HepG2 (cell line): ENCODE data around the gene NSF. TPM values are rescaled to one million over a fixed set of nuclear protein-coding genes. Genes with fewer than 3 reads are reported as not detected.

Experiments used
- ATAC-seq: fragments of 200-7000 bp; cut with Tn5 transposase; 3 replicates; pipeline ENCODE4 v1.9.1; 2020; ENCODE audit warnings: mild to moderate bottlenecking, moderate library complexity
- BruUV-seq: library from RNA; stranded (reverse); fragments of 400-500 nt; replicated peaks from 2 replicates; lab custom pipeline; 2021; lab: Mats Ljungman, UMichigan
- CTCF ChIA-PET: fragments of 300-600 bp; formaldehyde crosslinking; extraction: SDS; loops from one replicate; lab custom pipeline; 2021; ENCODE audit warnings: low total read pairs, inconsistent platforms, low intra/inter-chr PET ratio; lab: Yijun Ruan, JAX
- POLR2A ChIA-PET: fragments of 350-600 bp; sonication (Branson Sonifier 250); formaldehyde crosslinking; loops from one replicate; lab custom pipeline; 2020; ENCODE audit warnings: antibody characterized with exemption, inconsistent platforms; lab: Yijun Ruan, JAX
- DNase-seq: peaks from one replicate; pipeline ENCODE4 v3.0.0-alpha.2; 2015; ENCODE audit warnings: low spot score
- FAIRE-seq: peaks from 3 replicates; lab custom pipeline; 2011; peaks lifted over from hg19 to GRCh38; lab: Jason Lieb, UNC
- H2AFZ ChIP-seq: one replicate; pipeline ENCODE4 v1.6.1; 2011; ENCODE audit warnings: low read length, inconsistent platforms
- H3K27ac ChIP-seq: fragments of 300-600 bp; 3 replicates; pipeline ENCODE4 v1.8.0; 2011; ENCODE audit warnings: mixed run types, mild to moderate bottlenecking, mixed read lengths, low read length, inconsistent platforms; ENCODE audit not compliant: insufficient read depth; ENCODE audit errors: extremely low read length
- H3K27me3 ChIP-seq, 2 experiments: fragments of 200-600 bp in 1 of 2; 2 replicates in 1 of 2; 3 replicates in 1 of 2; pipeline versions ENCODE4 v1.6.0 to v1.8.0; 2011; ENCODE audit warnings: low read length in 2 of 2, mild to moderate bottlenecking in 2 of 2, moderate library complexity in 2 of 2, inconsistent platforms in 1 of 2; ENCODE audit not compliant: insufficient read depth in 2 of 2, control insufficient read depth in 1 of 2
- H3K36me3 ChIP-seq, 2 experiments: fragments of 200-600 bp in 1 of 2; replicated peaks in 1 of 2; 2 replicates in 1 of 2; 3 replicates in 1 of 2; pipeline versions ENCODE4 v1.5.1 to v1.8.0; 2011; ENCODE audit warnings: low read length in 2 of 2, inconsistent platforms in 1 of 2; ENCODE audit not compliant: insufficient read depth in 2 of 2, control insufficient read depth in 1 of 2
- H3K4me1 ChIP-seq: 2 replicates; pipeline ENCODE4 v1.5.1; 2012; ENCODE audit warnings: low read length, inconsistent platforms; ENCODE audit not compliant: insufficient read depth
- H3K4me2 ChIP-seq: 2 replicates; pipeline ENCODE4 v1.6.0; 2011; ENCODE audit warnings: low read depth, low read length, inconsistent platforms
- H3K4me3 ChIP-seq, 3 experiments: fragments of 200-600 bp in 1 of 3; sonication (generic), shearing (Covaris generic) in 1 of 3; replicated peaks in 1 of 3; 2 replicates each; pipeline ENCODE4 v1.5.1; 2011 to 2016; ENCODE audit warnings: low read length in 3 of 3, inconsistent platforms in 2 of 3, low read depth in 2 of 3, mild to moderate bottlenecking in 2 of 3, control low read depth in 1 of 3, mixed read lengths in 1 of 3; ENCODE audit not compliant: insufficient read depth in 1 of 3
- H3K79me2 ChIP-seq: one replicate; pipeline ENCODE4 v1.6.1; 2011; ENCODE audit warnings: low read length, inconsistent platforms; ENCODE audit not compliant: insufficient read depth
- H3K9ac ChIP-seq: 2 replicates; pipeline ENCODE4 v1.6.0; 2011; ENCODE audit warnings: mild to moderate bottlenecking, low read depth, low read length, inconsistent platforms; ENCODE audit not compliant: insufficient read depth
- H3K9me3 ChIP-seq: 2 replicates; pipeline ENCODE4 v1.5.1; 2012; ENCODE audit warnings: mild to moderate bottlenecking, low read length
- H4K20me1 ChIP-seq: 2 replicates; pipeline ENCODE4 v1.6.0; 2011; ENCODE audit warnings: inconsistent platforms, mild to moderate bottlenecking, low read length, moderate library complexity; ENCODE audit not compliant: insufficient read depth
- BCLAF1 ChIP-seq: fragments of 450-650 bp; IDR thresholded peaks from 2 replicates; pipeline ENCODE4 v1.6.1; 2017; ENCODE audit warnings: mild to moderate bottlenecking
- HHEX ChIP-seq: IDR thresholded peaks from 2 replicates; pipeline ENCODE4 v1.6.1; 2016; ENCODE audit warnings: control low read depth
- ISL2 ChIP-seq: sonication (generic); formaldehyde crosslinking; IDR thresholded peaks from 2 replicates; pipeline ENCODE4 v1.5.0; 2020; ENCODE audit warnings: missing genetic modification reagents
- PBX3 ChIP-seq: sonication (generic); formaldehyde crosslinking; IDR thresholded peaks from 2 replicates; pipeline ENCODE4 v1.8.1; 2023; ENCODE audit warnings: missing genetic modification reagents, inconsistent platforms, borderline replicate concordance
- RBAK ChIP-seq: sonication (generic); formaldehyde crosslinking; IDR thresholded peaks from 2 replicates; pipeline ENCODE4 v1.5.1; 2020; ENCODE audit warnings: mild to moderate bottlenecking, missing genetic modification reagents
- ZNF160 ChIP-seq: sonication (generic); formaldehyde crosslinking; IDR thresholded peaks from 2 replicates; pipeline ENCODE4 v1.8.0; 2022; ENCODE audit warnings: mild to moderate bottlenecking, inconsistent platforms, missing genetic modification reagents
- ZNF703 ChIP-seq: sonication (generic); formaldehyde crosslinking; IDR thresholded peaks from 2 replicates; pipeline ENCODE4 v1.5.1; 2020; ENCODE audit warnings: missing genetic modification reagents, mild to moderate bottlenecking, moderate library complexity, borderline replicate concordance
- ZNF710 ChIP-seq: sonication (generic); formaldehyde crosslinking; IDR thresholded peaks from 2 replicates; pipeline ENCODE4 v1.5.0; 2020; ENCODE audit warnings: mild to moderate bottlenecking, missing genetic modification reagents, borderline replicate concordance
- ZNF777 ChIP-seq: sonication (generic); formaldehyde crosslinking; IDR thresholded peaks from 2 replicates; pipeline ENCODE4 v1.4.0; 2020; ENCODE audit warnings: missing genetic modification reagents
- WGBS: methylation state at CpG from one replicate; pipeline ENCODE4 v1.1.6; 2017; ENCODE audit warnings: low lambda C conversion rate; 5-methylcytosine and 5-hydroxymethylcytosine counted together
- in situ Hi-C: cut with HindIII; loops from 2 replicates; pipeline ENCODE4 v1.10.0; 2017; ENCODE audit warnings: low pct_unique_long_range_greater_than_20kb; ENCODE audit not compliant: extremely low pct_ligation_motif_present
- intact Hi-C: fragments of 100-400 bp; cut with micrococcal nuclease; formaldehyde crosslinking; loops from one replicate; pipeline ENCODE4 v1.10.0; 2022; ENCODE audit not compliant: unreplicated experiment
- polyA plus RNA-seq, 8 experiments: library from polyadenylated mRNA; depleted of rRNA in 3 of 8; stranded (reverse) in 7 of 8; unstranded in 1 of 8; fragments of >200 nt; fragmentation: Illumina TruSeq in 4 of 8; extraction: Trizol in 4 of 8; gene quantifications; 2 replicates each; pipeline versions ENCODE4 v1.2.1 to v1.2.3, GENCODE V29; 2011 to 2016; ENCODE audit warnings: low read depth in 4 of 8, missing spikeins in 1 of 8, mixed read lengths in 1 of 8; ENCODE audit not compliant: insufficient read depth in 1 of 8
- total RNA-seq, 5 experiments: library from RNA; depleted of rRNA; stranded (reverse); fragments of >200 nt; fragmentation: Illumina TruSeq; extraction: Trizol; gene quantifications; 2 replicates each; pipeline ENCODE4 v1.2.3, GENCODE V29; 2016; ENCODE audit warnings: low read depth in 1 of 5

NSF gene
- total and polyA plus RNA-seq, 2 of the 13 experiments (the other 11 are each of a cell fraction or from before 2014, with no cell fraction given) = 21.9 to 37.8 TPM

- ChIA-PET POLR2A (no interaction called here), CTCF (no interaction called here)
- WGBS = 93% methylated on average over 1 of the region's 1 CpG
- Histone ChIP-seq H2AFZ (no peak overlapping the region), H3K79me2 (no peaks in the 10 kb centered on the region), H3K36me3 (peaks cover 1 to 7% of the 10 kb centered on the region in 2 experiments; a peak in 3 of 5 replicates), H3K4me1 (no peaks in the 10 kb centered on the region), H4K20me1 (no peaks in the 10 kb centered on the region), H3K4me3 (no peak overlapping the region), H3K27me3 (no peaks in the 10 kb centered on the region), H3K27ac (no peak overlapping the region), H3K4me2 (no peak overlapping the region), H3K9ac (no peak overlapping the region), H3K9me3 (no peaks in the 10 kb centered on the region)
- BruUV-seq = no TSS peak
- in situ Hi-C loops (loop anchor here (10.0 kb wide), 1 partner anchor 51 kb away; no protein-coding TSS in a partner anchor), intact Hi-C loops (no loop called here)
- FAIRE-seq (no peak), ATAC-seq (no peak), DNase-seq (no peak)
- no peak for TF ChIP-seq ZNF160 (CRISPR knock-in tag)
Observed at GRCh38 chr17:46733837-46734475, 143.5 kb downstream of the NSF start.

- Histone ChIP-seq H3K27ac (no peak overlapping the region), H3K4me1 (no peaks in the 10 kb centered on the region), H4K20me1 (no peaks in the 10 kb centered on the region), H3K36me3 (peaks cover 1 to 5% of the 10 kb centered on the region in 2 experiments; a peak in 1 of 5 replicates), H3K27me3 (no peaks in the 10 kb centered on the region), H2AFZ (no peak overlapping the region), H3K4me3 (no peak overlapping the region), H3K9ac (no peak overlapping the region), H3K9me3 (no peaks in the 10 kb centered on the region), H3K4me2 (no peak overlapping the region), H3K79me2 (no peaks in the 10 kb centered on the region)
- ATAC-seq = no peak
- no TSS peak for BruUV-seq
- CTCF ChIA-PET = no interaction called here
- POLR2A ChIA-PET = no interaction called here
- FAIRE-seq = no peak
- DNase-seq = no peak
- in situ Hi-C loops (loop anchor here (10.0 kb wide), 1 partner anchor 49 kb away; no protein-coding TSS in a partner anchor), intact Hi-C loops (no loop called here)
- no peak for TF ChIP-seq ZNF703 (CRISPR knock-in tag)
- TF ChIP-seq ISL2 (CRISPR knock-in tag) = no peak
- TF ChIP-seq ZNF777 (CRISPR knock-in tag) = no peak
- TF ChIP-seq RBAK (CRISPR knock-in tag) = no peak
- TF ChIP-seq BCLAF1 = no peak
- TF ChIP-seq HHEX (CRISPR knock-in tag) = no peak
- TF ChIP-seq PBX3 (CRISPR knock-in tag) = no peak
- TF ChIP-seq ZNF710 (CRISPR knock-in tag) = no peak
Observed at GRCh38 chr17:46736100-46736499, 145.6 kb downstream of the NSF start.
